GM12891 (cell line): ENCODE measurements around the gene DKKL1.

Experiments used
- DNase-seq: peaks from one replicate; pipeline ENCODE4 v3.0.0; 2011; ENCODE audit warnings: low spot score; ENCODE audit not compliant: insufficient read length
- FAIRE-seq: peaks from 2 replicates; lab custom pipeline; 2011; peaks lifted over from hg19 to GRCh38; lab: Jason Lieb, UNC
- PAX5 ChIP-seq: IDR thresholded peaks from 2 replicates; pipeline ENCODE4 v1.6.1; 2011; ENCODE audit warnings: low read length, moderate library complexity, mild to moderate bottlenecking; ENCODE audit not compliant: insufficient read depth, severe bottlenecking
- POLR2A ChIP-seq: IDR thresholded peaks from 2 replicates; pipeline ENCODE4 v1.6.1; 2011; ENCODE audit warnings: low read depth, low read length, control low read depth
- POLR2AphosphoS5 ChIP-seq: IDR thresholded peaks from 2 replicates; pipeline ENCODE4 v1.6.1; 2011; ENCODE audit warnings: low read depth, low read length, control low read depth
- POU2F2 ChIP-seq: IDR thresholded peaks from 2 replicates; pipeline ENCODE4 v1.6.1; 2011; ENCODE audit warnings: low read depth, mild to moderate bottlenecking, control low read depth, low read length, moderate library complexity
- SPI1 ChIP-seq: IDR thresholded peaks from 2 replicates; pipeline ENCODE4 v1.6.1; 2011; ENCODE audit warnings: low read depth, low read length, control low read depth
- TAF1 ChIP-seq: IDR thresholded peaks from 2 replicates; pipeline ENCODE4 v1.6.1; 2011; ENCODE audit warnings: low read depth, low read length, control low read depth

DKKL1 gene

GRCh38 chr19:49396738-49397505 lies 33.2 kb downstream of the DKKL1 start:
- DNase-seq (no peak), FAIRE-seq (no peak)
- no peak for TF ChIP-seq SPI1
- no peak for TF ChIP-seq PAX5
- no peak for TF ChIP-seq POLR2AphosphoS5
- TF ChIP-seq POU2F2: no peak
- TF ChIP-seq POLR2A: no peak
- no peak for TF ChIP-seq TAF1

- DNase-seq (no peak), FAIRE-seq (no peak)
- TF ChIP-seq PAX5 (no peak), POLR2AphosphoS5 (no peak), POU2F2 (no peak), TAF1 (no peak), POLR2A (no peak), SPI1 (no peak)
These were observed 34.4 kb downstream of the DKKL1 start for GRCh38 chr19:49398001-49398615.

DNA sequence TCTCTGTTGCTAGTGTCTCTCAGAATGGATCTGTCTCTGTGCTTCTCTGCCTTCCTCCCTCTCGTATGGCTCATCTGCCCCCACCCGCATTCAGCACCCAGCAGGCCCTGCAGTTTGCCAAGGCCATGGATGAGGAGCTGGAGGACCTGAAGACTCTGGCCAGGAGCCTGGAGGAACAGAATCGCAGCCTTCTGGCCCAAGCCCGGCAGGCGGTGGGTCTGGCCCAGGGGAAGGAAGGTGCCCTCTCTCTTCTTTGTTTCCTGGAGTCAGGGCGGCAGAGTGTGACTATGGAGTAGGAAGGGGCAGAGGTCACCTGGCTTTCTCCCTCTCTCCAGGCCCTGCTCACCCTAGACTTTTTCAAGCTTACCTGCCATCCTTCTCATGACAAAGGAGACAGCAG lies 35.3 kb downstream of the DKKL1 start:
- TF ChIP-seq SPI1: no peak
- no peak for TF ChIP-seq PAX5
- no peak for TF ChIP-seq POLR2AphosphoS5
- TF ChIP-seq TAF1: no peak
- no peak for TF ChIP-seq POU2F2
- TF ChIP-seq POLR2A: no peak
- no peak for FAIRE-seq
- no peak for DNase-seq

GRCh38 chr19:49400029-49400428 lies 36.4 kb downstream of the DKKL1 start:
- TF ChIP-seq POU2F2: no peak
- TF ChIP-seq POLR2A: no peak
- TF ChIP-seq TAF1: no peak
- TF ChIP-seq SPI1: no peak
- TF ChIP-seq POLR2AphosphoS5: no peak
- TF ChIP-seq PAX5: no peak
- DNase-seq: no peak
- FAIRE-seq: no peak

GRCh38 chr19:49403404-49404187 lies 39.9 kb downstream of the DKKL1 start:
- FAIRE-seq (peak; percentile 55), DNase-seq (no peak)
- TF ChIP-seq TAF1 (no peak), PAX5 (no peak), SPI1 (no peak), POU2F2 (no peak)

GRCh38 chr19:49407079-49407478 lies 43.4 kb downstream of the DKKL1 start:
- no peak for TF ChIP-seq POLR2AphosphoS5
- no peak for TF ChIP-seq POU2F2
- TF ChIP-seq TAF1: no peak
- TF ChIP-seq SPI1: no peak
- no peak for TF ChIP-seq PAX5
- no peak for TF ChIP-seq POLR2A
- DNase-seq (no peak), FAIRE-seq (no peak)

- DNase-seq (no peak), FAIRE-seq (no peak)
- TF ChIP-seq SPI1 (no peak), TAF1 (no peak), POLR2AphosphoS5 (no peak), PAX5 (no peak), POLR2A (no peak), POU2F2 (no peak)
These were observed 43.9 kb downstream of the DKKL1 start for GRCh38 chr19:49407482-49408015.

GRCh38 chr19:49408816-49409440 lies 45.3 kb downstream of the DKKL1 start:
- no peak for TF ChIP-seq POU2F2
- TF ChIP-seq SPI1: peak; percentile 82

More at GRCh38 chr19:49408816-49409440, 45.3 kb downstream of the DKKL1 start:
- DNase-seq (no peak), FAIRE-seq (no peak)
